ENCODE results near the gene PTTG1IP. TPM values are rescaled to one million over a fixed set of nuclear protein-coding genes. Genes with fewer than 3 reads are reported as not detected.

Gene PTTG1IP
- total and polyA plus RNA-seq, 2 of the 13 experiments (the other 11 are each of a cell fraction or from before 2014, with no cell fraction given): 161 to 700 TPM

- no peak for TF ChIP-seq NFAT5 (CRISPR knock-in tag; IDR thresholded peaks at IDR 0.05)
- no peak for TF ChIP-seq HHEX (CRISPR knock-in tag; IDR thresholded peaks at IDR 0.05)
- TF ChIP-seq SALL1 (CRISPR knock-in tag; IDR thresholded peaks at IDR 0.05): peak; percentile 65; the same call in 1 of the 2 replicates
- TF ChIP-seq MXI1 (IDR thresholded peaks at IDR 0.05; ENCODE audit: borderline replicate concordance, low read depth, low read length): peak; percentile 20; the same call in 1 of the 3 replicates
- peak; percentile 78 for TF ChIP-seq ZNF292 (CRISPR knock-in tag; IDR thresholded peaks at IDR 0.05; ENCODE audit: borderline replicate concordance, low read depth)
- TF ChIP-seq MYNN (CRISPR knock-in tag; IDR thresholded peaks at IDR 0.05; ENCODE audit: low read depth): no peak
- peak; percentile 72; the same call in 1 of the 2 replicates for TF ChIP-seq KDM4B (CRISPR knock-in tag; IDR thresholded peaks at IDR 0.05)
- TF ChIP-seq ELF3 (CRISPR knock-in tag; IDR thresholded peaks at IDR 0.05): peak; percentile 98
- no peak for TF ChIP-seq PLRG1 (conservative IDR thresholded peaks at IDR 0.05)
- TF ChIP-seq MEIS1 (CRISPR knock-in tag; IDR thresholded peaks at IDR 0.05; ENCODE audit: borderline replicate concordance): 0 out of 2 replicates have a peak, but pooled peaks have one; percentile 22
- no peak for TF ChIP-seq NCOA1 (CRISPR knock-in tag; IDR thresholded peaks at IDR 0.05)
- TF ChIP-seq, protein P1, sequence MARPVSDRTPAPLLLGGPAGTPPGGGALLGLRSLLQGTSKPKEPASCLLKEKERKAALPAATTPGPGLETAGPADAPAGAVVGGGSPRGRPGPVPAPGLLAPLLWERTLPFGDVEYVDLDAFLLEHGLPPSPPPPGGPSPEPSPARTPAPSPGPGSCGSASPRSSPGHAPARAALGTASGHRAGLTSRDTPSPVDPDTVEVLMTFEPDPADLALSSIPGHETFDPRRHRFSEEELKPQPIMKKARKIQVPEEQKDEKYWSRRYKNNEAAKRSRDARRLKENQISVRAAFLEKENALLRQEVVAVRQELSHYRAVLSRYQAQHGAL (CRISPR knock-in tag; IDR thresholded peaks at IDR 0.05; ENCODE audit: not compliant biosample characterization): no peak
- TF ChIP-seq ZBTB7B (CRISPR knock-in tag; IDR thresholded peaks at IDR 0.05): peak; percentile 86
- no peak for TF ChIP-seq FLYWCH1 (CRISPR knock-in tag; IDR thresholded peaks at IDR 0.05)
- TF ChIP-seq ZNF20 (CRISPR knock-in tag; IDR thresholded peaks at IDR 0.05): no peak
- peak; percentile 98 for TF ChIP-seq TFAP4 (IDR thresholded peaks at IDR 0.05; ENCODE audit: borderline replicate concordance, low read depth)
- 0 out of 2 replicates have a peak, but pooled peaks have one; percentile 68 for TF ChIP-seq ZNF556 (CRISPR knock-in tag; IDR thresholded peaks at IDR 0.05; ENCODE audit: borderline replicate concordance)
- TF ChIP-seq MAZ (IDR thresholded peaks at IDR 0.05; ENCODE audit: borderline replicate concordance, low read depth, low read length): no peak
- TF ChIP-seq MAZ (CRISPR knock-in tag; IDR thresholded peaks at IDR 0.05; ENCODE audit: low read depth): peak; percentile 32; the same call in 1 of the 2 replicates
- TF ChIP-seq ZNF547 (CRISPR knock-in tag; IDR thresholded peaks at IDR 0.05): peak; percentile 22; the same call in 1 of the 2 replicates
- TF ChIP-seq ZBTB49 (CRISPR knock-in tag; IDR thresholded peaks at IDR 0.05; ENCODE audit: borderline replicate concordance): 0 out of 2 replicates have a peak, but pooled peaks have one; percentile 24
Measured at GRCh38 chr21:44914176-44914874, 40.8 kb upstream of the PTTG1IP start (continued).

Data from HepG2 (cell line).